Mesenteric fat pad (tissue), 1 donor: Measurements from ENCODE around the gene ROBO2. TPM values are rescaled to one million over a fixed set of nuclear protein-coding genes. Genes with fewer than 3 reads are reported as not detected.

Source experiments
- DNase-seq: peaks from one replicate; pipeline ENCODE4 v3.0.0-alpha.2; 2020; ENCODE audit warnings: low spot score
- total RNA-seq: library from RNA; stranded (reverse); fragmentation: NEBNext Ultra II Directional; extraction: Animal tissue kit (Norgen Biotek cat#: 25700); gene quantifications from one replicate; pipeline ENCODE4 v1.2.1, GENCODE V29; 2021
- donor health status: DM: yes; HTN: yes; CAD: no.

ROBO2 gene
- total RNA-seq, 1 donor from 2014 or later: 1.8 TPM

GRCh38 chr3:77096966-77097890 lies 57.3 kb downstream of the ROBO2 start:
- no peak for DNase-seq

DNA sequence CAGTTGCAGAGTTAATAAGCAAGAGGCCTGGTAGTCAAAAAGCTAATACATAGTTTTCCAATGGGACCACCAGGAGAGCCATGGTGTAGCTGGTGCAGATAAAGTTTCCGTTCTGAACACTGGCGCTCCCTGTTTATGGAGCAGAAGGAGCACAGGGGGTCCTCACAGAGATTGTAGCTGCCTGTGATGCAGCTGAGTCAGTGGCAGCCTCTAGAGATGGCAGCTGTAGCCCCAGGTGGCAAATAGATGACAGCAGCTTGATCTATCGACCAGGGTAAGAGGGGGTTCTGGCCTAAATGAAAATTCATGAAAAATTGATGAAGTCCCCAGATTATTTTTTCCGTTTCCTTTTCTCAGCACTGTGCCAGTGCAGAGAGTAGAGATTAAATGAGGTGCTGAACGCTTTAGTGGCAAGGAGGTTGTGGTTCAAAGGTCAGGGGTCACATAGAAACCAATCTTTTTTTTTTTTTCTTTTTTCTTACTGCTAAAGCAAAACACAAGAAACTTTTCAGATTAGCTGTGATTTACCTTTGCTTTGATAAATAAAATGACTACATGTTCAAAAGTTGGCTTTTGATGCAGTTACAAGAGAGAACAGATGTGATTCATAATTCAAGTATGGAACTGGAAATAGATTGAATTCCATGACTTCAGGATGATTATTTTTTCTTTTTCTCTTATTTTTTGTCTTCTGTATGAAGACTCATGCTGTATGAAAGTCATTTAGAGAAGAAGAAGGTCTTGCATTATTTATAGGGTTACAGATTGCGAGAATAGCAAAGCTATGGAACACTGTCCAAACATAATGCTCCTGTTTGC lies 63.3 kb downstream of the ROBO2 start:
- no peak for DNase-seq

DNA sequence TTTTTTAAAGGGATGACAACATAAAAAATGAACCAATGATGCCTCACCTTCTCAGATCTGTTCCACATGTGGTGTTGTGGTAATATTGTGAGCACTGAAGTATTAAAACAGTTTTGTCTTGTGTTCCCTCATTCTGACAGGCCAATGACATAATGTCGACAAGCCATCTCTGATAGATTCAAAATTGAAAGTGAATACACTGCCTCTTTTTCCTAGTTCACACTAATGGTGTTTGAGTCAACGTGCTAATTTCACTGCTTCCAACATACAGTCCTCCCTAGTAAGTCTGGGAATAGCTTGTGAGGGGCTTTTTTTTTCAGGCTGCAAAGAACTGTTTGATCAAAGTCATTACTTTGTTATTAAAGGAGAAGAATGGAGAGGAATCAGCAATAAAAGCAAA lies 82.8 kb downstream of the ROBO2 start:
- no peak for DNase-seq

GRCh38 chr3:77125966-77126365 lies 86.1 kb downstream of the ROBO2 start:
- DNase-seq: no peak

DNA sequence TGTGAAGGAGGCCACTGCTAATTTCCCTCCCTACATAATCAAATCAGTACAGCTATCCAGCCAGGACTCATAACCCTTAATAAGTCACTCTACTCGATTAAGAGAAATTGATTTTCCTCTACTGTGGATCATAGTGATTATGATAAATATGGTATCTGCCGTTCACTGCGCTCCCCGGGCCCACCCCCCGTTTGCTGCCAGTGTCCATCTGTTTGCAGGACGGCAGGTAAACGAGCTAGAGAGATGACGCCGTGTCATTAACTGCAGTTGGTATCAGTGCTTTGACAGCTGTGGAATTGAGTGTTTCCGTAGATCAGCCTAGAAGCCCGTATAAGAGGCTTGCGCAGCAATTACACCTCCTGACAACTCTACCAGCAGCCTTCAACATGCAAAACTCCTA lies 94.9 kb downstream of the ROBO2 start:
- DNase-seq: no peak

DNA sequence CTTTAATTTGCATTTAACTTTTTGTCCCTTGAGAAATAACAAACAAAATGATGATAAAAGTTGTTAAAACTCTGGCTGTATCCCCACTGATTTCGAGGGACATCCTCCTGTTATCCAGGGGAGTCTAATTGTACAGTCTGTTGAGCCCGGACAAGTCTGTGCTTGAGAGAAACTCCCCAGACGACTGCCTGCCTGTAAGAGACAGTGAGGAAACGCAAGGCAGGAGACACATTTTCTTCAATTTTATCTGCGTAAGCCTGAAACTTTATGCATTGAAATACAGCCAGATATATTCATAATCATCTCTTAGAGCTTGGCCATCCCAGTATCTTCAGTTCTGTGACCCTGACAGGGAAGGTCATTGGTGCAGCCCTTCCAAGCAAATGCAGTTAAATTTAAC lies 97.7 kb downstream of the ROBO2 start:
- no peak for DNase-seq

DNA sequence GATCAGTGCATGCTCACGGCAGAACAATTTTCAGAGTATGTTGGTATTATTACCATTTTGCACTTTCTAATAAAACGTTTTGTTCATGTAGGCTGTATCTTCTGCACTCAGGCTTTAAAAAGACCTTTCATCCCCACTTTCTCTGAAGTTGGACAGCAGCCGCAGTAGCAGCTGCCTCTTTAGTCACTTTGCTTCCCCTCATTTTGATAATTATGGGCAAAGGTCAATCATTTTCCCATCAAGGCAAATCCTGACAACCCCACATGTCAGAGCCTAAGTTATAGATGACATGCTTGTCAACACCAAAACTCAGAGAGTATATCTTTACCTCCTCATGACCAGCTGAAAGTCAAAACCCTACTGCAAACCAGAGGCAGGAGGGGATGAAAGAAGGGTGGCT lies 99.7 kb downstream of the ROBO2 start:
- DNase-seq: no peak

- DNase-seq: no peak
Observed at GRCh38 chr3:77141423-77141822, 101.5 kb downstream of the ROBO2 start.

DNA sequence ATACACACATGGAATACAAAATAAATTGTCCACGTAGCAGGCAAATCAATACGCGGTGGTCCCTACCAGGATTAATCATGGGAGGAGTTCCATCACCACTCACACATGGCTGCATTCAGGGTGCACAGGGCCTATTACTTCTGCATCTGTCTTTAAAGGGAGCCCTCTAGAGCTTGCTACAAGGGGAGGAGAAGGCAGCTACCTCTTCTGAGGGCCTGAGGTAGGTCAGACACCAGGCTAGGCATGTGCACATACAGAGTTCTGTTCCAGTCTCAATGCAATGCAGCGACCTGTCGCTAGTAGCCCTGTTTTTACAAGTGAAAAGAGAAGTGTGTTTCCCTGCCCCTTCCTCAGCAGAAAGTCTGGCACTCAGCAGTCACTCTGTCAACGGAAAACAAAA lies 102.7 kb downstream of the ROBO2 start:
- DNase-seq: no peak

DNA sequence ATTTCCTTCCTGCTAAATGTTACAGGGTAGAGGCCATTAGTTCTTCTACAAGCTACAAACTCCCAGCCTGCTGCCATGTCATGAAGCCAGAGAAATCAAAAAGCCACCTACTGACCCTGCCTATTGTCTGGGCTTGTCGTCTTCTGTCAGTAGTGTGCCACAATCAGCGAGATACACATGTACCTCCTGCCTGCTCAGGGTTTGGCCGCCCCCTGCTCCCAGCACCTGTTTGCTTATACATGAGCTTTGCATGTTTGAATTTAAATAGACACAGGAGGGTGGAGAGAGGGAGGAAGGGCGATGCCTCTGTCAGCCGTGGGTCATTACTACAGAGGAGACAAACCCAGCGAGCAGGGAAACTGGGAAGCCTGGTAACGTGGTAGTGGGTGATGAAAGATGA lies 106.1 kb downstream of the ROBO2 start:
- no peak for DNase-seq

DNA sequence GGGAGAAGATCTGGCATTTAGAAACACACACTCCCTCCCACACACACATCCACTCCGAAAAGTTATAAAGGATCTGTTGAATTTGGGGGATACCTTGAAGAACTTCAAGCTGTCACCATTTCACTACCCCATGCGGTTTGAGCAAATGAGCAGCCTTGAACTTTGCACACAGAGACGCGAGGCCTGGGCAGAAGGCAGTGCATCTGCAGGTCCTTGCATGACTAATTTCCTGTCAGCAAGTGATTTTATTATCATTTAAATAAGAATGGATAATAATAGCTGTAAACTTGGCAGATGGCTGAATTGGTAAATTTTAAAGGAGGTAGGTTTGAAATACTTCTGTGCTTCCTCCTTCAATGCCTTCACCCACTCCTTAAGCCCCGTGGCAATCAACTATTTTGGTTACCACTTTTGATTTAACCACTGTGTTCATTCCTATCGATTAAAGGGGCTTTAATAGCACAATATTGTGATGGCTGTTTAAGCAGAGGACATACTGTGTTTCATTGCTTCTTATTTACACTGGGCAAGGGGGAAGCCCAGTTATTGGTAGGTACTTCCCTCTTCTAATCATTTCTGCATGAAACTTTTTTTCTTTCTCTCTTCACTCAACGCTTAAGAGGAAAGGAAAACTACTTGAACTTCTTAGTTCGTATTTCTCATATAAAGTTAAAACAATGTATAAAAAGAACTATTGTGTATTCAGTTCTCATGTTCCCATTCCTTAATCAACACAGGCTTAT lies 108.1 kb downstream of the ROBO2 start:
- no peak for DNase-seq

- no peak for DNase-seq
Observed at GRCh38 chr3:77149382-77149781, 109.5 kb downstream of the ROBO2 start.

- no peak for DNase-seq
Observed at GRCh38 chr3:77150028-77150427, 110.1 kb downstream of the ROBO2 start.

GRCh38 chr3:77150759-77151158 lies 110.9 kb downstream of the ROBO2 start:
- DNase-seq: no peak

DNA sequence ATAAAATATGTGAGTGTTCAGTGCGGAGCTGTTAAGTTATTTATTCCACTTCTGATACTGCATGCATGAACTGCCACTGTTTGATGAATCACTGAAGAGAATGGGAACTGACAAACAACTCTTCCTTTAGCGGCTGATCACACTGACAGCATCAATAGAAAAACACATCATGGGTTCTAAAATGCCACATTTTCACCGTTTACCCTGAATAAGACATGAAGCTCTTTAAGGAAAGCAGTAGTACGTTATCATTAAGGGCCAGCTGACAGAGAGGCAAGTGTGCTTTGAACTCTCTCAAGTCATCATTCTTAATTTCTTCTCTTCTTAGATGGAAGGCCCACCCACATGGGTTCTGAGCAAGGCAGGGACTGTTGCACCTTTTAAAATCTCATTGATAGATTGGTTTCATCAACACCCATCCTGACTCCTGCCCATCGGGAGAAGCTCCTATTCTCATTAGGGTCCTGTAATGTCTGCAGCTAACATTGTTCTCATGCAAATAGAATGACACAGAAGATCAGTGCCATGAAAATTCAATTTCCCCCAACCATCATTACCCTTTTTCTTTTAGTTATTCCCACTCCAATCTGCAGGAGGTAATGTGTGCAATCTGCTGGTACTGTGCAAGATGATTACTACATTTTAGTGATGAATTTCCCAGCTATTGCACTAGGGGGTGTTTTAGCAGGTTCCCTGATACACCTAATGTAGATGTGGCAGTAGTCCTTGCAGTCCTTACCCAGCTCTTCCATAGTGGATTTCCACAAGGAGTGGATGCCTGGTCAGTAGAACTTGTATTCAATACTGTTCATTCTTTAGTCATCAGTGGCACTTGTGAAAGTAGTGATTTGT lies 119.1 kb downstream of the ROBO2 start:
- no peak for DNase-seq

GRCh38 chr3:77160931-77161497 lies 121.1 kb downstream of the ROBO2 start:
- DNase-seq: no peak

DNA sequence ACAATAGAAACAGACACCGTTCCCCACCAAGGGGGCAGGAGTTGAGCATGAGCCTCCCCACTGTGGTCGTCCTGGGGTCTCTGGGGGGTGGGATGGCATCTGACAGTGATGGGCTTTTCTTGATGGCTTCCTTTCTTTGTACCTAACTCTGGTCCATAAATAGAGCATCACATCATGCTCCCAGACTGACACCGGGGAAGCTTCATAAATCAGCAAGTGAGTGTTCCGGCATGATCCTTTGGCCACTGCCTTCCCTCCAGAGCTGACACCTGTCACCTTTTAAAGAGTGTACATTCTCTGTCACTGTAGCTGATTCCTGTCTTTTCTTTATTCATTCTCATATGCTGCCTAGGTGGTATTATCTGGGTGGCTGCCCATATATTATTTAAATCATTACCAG lies 129.9 kb downstream of the ROBO2 start:
- DNase-seq: no peak

- no peak for DNase-seq
Observed at GRCh38 chr3:77171026-77171425, 131.1 kb downstream of the ROBO2 start.

- no peak for DNase-seq
Observed at GRCh38 chr3:77179762-77180161, 139.9 kb downstream of the ROBO2 start.

DNA sequence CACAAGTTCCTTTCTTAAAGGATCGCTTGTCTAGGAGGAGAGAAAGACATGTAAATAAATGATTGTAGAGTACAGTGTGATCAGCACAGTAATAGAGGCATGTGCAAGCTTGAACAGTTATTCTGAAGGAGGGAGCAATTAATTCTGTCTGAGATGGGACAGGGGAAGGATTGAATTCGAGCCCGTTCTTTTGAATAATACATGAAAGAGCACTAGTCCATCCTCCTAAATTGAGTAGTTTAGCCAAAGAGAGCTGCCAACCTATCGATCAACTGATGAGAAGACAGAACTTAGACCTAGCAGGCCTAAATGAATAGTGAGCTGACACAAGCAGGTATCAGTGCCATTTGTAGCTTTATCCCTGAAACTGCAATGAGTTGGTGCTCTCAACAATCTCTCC lies 142.4 kb downstream of the ROBO2 start:
- DNase-seq: no peak
